HCT116 (cell line): ENCODE results near the gene TRAF3IP1. TPM values are rescaled to one million over a fixed set of nuclear protein-coding genes. Genes with fewer than 3 reads are reported as not detected.

Source experiments
- ATAC-seq: fragments of 200-7000 bp; cut with Tn5 transposase; 2 replicates; pipeline ENCODE4 v1.9.1; 2020; ENCODE audit warnings: mild to moderate bottlenecking, moderate library complexity
- BruUV-seq: library from RNA; stranded (reverse); fragments of 400-500 nt; replicated peaks from 2 replicates; lab custom pipeline; 2021; lab: Mats Ljungman, UMichigan
- CTCF ChIA-PET: fragments of 300-600 bp; sonication (Branson Sonifier 250); formaldehyde crosslinking; loops from one replicate; lab custom pipeline; 2021; ENCODE audit warnings: antibody characterized with exemption; lab: Charles Lee
- POLR2A ChIA-PET: fragments of 300-600, 350-600 bp; sonication (Branson Sonifier 250); formaldehyde crosslinking; loops from one replicate; lab custom pipeline; 2021; ENCODE audit warnings: antibody characterized with exemption; lab: Charles Lee
- RAD21 ChIA-PET, 2 experiments: fragments of 300-600 bp; sonication (Branson Sonifier 250); formaldehyde crosslinking; loops; one replicate each; lab custom pipeline; 2023; ENCODE audit warnings: low total read pairs in 2 of 2; ENCODE audit not compliant: uncharacterized antibody in 2 of 2, unreplicated experiment in 2 of 2, low non-redundant PET in 1 of 2; lab: Charles Lee
- DNase-seq: peaks from one replicate; pipeline ENCODE4 v3.0.0-alpha.2; 2010; ENCODE audit warnings: low read depth, low spot score
- H2AFZ ChIP-seq: fragments of 200-600 bp; shearing (Covaris generic), sonication (generic); 2 replicates; pipeline ENCODE4 v1.6.1; 2017; ENCODE audit warnings: low read depth, mixed run types, mixed read lengths, antibody characterized with exemption, low read length; ENCODE audit not compliant: poor library complexity, severe bottlenecking
- H3K27ac ChIP-seq: 2 replicates; pipeline ENCODE4 v1.5.1; 2012; ENCODE audit warnings: low read depth, low read length
- H3K27me3 ChIP-seq: fragments of 200-600 bp; sonication (generic); 2 replicates; pipeline ENCODE4 v1.6.1; 2016; ENCODE audit warnings: mixed run types, low read length, mixed read lengths; ENCODE audit not compliant: insufficient read depth
- H3K36me3 ChIP-seq, 2 experiments: fragments of 200-500 bp in 1 of 2; fragments of 200-600 bp in 1 of 2; sonication (Bioruptor generic) in 1 of 2; sonication (generic) in 1 of 2; 2 replicates each; pipeline versions ENCODE4 v1.5.1 to v1.6.1; 2014 to 2016; ENCODE audit warnings: low read length in 2 of 2, inconsistent platforms in 1 of 2, mixed read lengths in 1 of 2, mixed run types in 1 of 2; ENCODE audit not compliant: insufficient read depth in 2 of 2, control insufficient read depth in 1 of 2
- H3K4me1 ChIP-seq, 2 experiments: fragments of 200-600 bp in 1 of 2; sonication (generic) in 1 of 2; 2 replicates each; pipeline versions ENCODE4 v1.5.1 to v1.6.1; 2012 to 2017; ENCODE audit warnings: low read length in 2 of 2, inconsistent platforms in 1 of 2, mild to moderate bottlenecking in 1 of 2, mixed read lengths in 1 of 2, mixed run types in 1 of 2, moderate library complexity in 1 of 2; ENCODE audit not compliant: insufficient read depth in 2 of 2, control insufficient read depth in 1 of 2
- H3K4me2 ChIP-seq: fragments of 200-600 bp; sonication (generic); 2 replicates; pipeline ENCODE4 v1.6.1; 2017; ENCODE audit warnings: mixed run types, low read length, mixed read lengths
- H3K4me3 ChIP-seq, 2 experiments: fragments of 200-600 bp in 1 of 2; sonication (generic) in 1 of 2; replicated peaks in 1 of 2; 2 replicates each; pipeline ENCODE4 v1.5.1; 2011 to 2016; ENCODE audit warnings: low read length in 2 of 2, control low read depth in 1 of 2, low read depth in 1 of 2, mild to moderate bottlenecking in 1 of 2, mixed read lengths in 1 of 2, mixed run types in 1 of 2
- H3K79me2 ChIP-seq: fragments of 200-600 bp; sonication (generic); 2 replicates; pipeline ENCODE4 v1.6.1; 2017; ENCODE audit warnings: mild to moderate bottlenecking, mixed run types, low read length, moderate library complexity, mixed read lengths; ENCODE audit not compliant: insufficient read depth
- H3K9ac ChIP-seq: fragments of 200-600 bp; sonication (generic); 2 replicates; pipeline ENCODE4 v1.6.1; 2016; ENCODE audit warnings: low read length, mixed read lengths
- H3K9me2 ChIP-seq: fragments of 200-600 bp; sonication (generic), shearing (Covaris generic); 2 replicates; pipeline ENCODE4 v1.6.1; 2017; ENCODE audit warnings: mixed run types, mild to moderate bottlenecking, moderate library complexity; ENCODE audit not compliant: insufficient read depth
- H3K9me3 ChIP-seq, 2 experiments: fragments of 200-500 bp in 1 of 2; fragments of 200-600 bp in 1 of 2; sonication (Bioruptor generic) in 1 of 2; sonication (generic) in 1 of 2; 2 replicates each; pipeline ENCODE4 v1.6.1; 2014 to 2017; ENCODE audit warnings: low read length in 2 of 2, mixed read lengths in 2 of 2, inconsistent platforms in 1 of 2, low read depth in 1 of 2, mild to moderate bottlenecking in 1 of 2, mixed run types in 1 of 2, moderate library complexity in 1 of 2; ENCODE audit not compliant: control insufficient read depth in 1 of 2, insufficient read depth in 1 of 2
- H4K20me1 ChIP-seq: fragments of 200-600 bp; sonication (generic), shearing (Covaris generic); 2 replicates; pipeline ENCODE4 v1.6.1; 2017; ENCODE audit warnings: mixed run types, mild to moderate bottlenecking, moderate library complexity; ENCODE audit not compliant: insufficient read depth
- EGR1 ChIP-seq: IDR thresholded peaks from 2 replicates; pipeline ENCODE4 v1.6.1; 2012; ENCODE audit warnings: low read depth
- TCF7L2 ChIP-seq: IDR thresholded peaks from 2 replicates; pipeline ENCODE4 v1.7.0; 2011; ENCODE audit warnings: borderline replicate concordance, inconsistent platforms; ENCODE audit not compliant: insufficient read depth, insufficient read length; ENCODE audit errors: extremely low read depth
- YY1 ChIP-seq: IDR thresholded peaks from 2 replicates; pipeline ENCODE4 v1.6.1; 2011; ENCODE audit warnings: low read length, low read depth, moderate library complexity, mild to moderate bottlenecking; ENCODE audit not compliant: insufficient replicate concordance; ENCODE audit errors: extremely low read depth
- intact Hi-C: fragments of 100-400 bp; cut with micrococcal nuclease; formaldehyde crosslinking; loops from 2 replicates; pipeline ENCODE4 v1.10.0; 2022
- total RNA-seq: library from RNA; stranded (reverse); gene quantifications from one replicate; pipeline ENCODE4 v1.2.1, GENCODE V29; 2021; ENCODE audit not compliant: unreplicated experiment
- TF ChIP-seq, protein P1 (sequence below): IDR thresholded peaks from 2 replicates; pipeline ENCODE4 v1.6.1; 2012; ENCODE audit warnings: low read depth
- TF ChIP-seq, protein P2 (sequence below): IDR thresholded peaks from 2 replicates; pipeline ENCODE4 v1.6.1; 2012
- TF ChIP-seq, protein P3 (sequence below): IDR thresholded peaks from 2 replicates; pipeline ENCODE4 v1.6.1; 2012

The TRAF3IP1 gene
- total RNA-seq, 1 experiment from 2014 or later: 19.4 TPM

DNA sequence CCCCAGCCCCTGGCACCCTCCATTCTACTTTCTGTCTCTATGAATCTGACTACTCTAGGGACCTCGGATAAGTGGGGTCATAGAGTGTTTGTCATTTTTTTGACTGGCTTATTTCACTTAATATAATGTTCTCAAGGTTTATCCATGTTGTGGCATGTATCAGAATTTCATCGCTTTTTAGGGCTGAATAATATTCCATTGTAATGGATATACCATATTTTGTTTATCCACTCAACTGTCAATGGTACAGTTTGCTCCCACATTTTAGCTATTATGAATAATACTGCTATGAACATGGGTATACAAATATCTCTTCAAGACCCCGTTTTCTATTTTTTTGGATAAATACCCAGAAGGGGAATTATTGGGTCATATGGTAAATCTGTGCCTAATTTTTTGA is 7.4 kb downstream of the TRAF3IP1 start:
- intact Hi-C loops: no loop called here
- BruUV-seq: no TSS peak

More for the DNA sequence above, 7.4 kb downstream of the TRAF3IP1 start:
- Histone ChIP-seq H3K4me2 (no peak overlapping the region), H3K4me3 (no peak overlapping the region), H3K9me3 (no peaks in the 10 kb centered on the region), H3K4me1 (no peaks in the 10 kb centered on the region), H3K36me3 (peaks cover 3 to 15% of the 10 kb centered on the region in 2 experiments; a peak in 2 of 4 replicates), H3K9ac (no peak overlapping the region), H4K20me1 (no peaks in the 10 kb centered on the region), H3K27ac (no peak overlapping the region), H3K27me3 (no peaks in the 10 kb centered on the region), H3K79me2 (peaks cover 3% of the 10 kb centered on the region; the same call in 1 of the 2 replicates), H3K9me2 (no peaks in the 10 kb centered on the region), H2AFZ (no peak overlapping the region)
- TF ChIP-seq EGR1: no peak
- TF ChIP-seq TCF7L2: no peak
- TF ChIP-seq YY1: no peak
- TF ChIP-seq, protein P1, sequence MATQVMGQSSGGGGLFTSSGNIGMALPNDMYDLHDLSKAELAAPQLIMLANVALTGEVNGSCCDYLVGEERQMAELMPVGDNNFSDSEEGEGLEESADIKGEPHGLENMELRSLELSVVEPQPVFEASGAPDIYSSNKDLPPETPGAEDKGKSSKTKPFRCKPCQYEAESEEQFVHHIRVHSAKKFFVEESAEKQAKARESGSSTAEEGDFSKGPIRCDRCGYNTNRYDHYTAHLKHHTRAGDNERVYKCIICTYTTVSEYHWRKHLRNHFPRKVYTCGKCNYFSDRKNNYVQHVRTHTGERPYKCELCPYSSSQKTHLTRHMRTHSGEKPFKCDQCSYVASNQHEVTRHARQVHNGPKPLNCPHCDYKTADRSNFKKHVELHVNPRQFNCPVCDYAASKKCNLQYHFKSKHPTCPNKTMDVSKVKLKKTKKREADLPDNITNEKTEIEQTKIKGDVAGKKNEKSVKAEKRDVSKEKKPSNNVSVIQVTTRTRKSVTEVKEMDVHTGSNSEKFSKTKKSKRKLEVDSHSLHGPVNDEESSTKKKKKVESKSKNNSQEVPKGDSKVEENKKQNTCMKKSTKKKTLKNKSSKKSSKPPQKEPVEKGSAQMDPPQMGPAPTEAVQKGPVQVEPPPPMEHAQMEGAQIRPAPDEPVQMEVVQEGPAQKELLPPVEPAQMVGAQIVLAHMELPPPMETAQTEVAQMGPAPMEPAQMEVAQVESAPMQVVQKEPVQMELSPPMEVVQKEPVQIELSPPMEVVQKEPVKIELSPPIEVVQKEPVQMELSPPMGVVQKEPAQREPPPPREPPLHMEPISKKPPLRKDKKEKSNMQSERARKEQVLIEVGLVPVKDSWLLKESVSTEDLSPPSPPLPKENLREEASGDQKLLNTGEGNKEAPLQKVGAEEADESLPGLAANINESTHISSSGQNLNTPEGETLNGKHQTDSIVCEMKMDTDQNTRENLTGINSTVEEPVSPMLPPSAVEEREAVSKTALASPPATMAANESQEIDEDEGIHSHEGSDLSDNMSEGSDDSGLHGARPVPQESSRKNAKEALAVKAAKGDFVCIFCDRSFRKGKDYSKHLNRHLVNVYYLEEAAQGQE: no peak
- TF ChIP-seq, protein P2, sequence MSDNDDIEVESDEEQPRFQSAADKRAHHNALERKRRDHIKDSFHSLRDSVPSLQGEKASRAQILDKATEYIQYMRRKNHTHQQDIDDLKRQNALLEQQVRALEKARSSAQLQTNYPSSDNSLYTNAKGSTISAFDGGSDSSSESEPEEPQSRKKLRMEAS: no peak
- TF ChIP-seq, protein P3, sequence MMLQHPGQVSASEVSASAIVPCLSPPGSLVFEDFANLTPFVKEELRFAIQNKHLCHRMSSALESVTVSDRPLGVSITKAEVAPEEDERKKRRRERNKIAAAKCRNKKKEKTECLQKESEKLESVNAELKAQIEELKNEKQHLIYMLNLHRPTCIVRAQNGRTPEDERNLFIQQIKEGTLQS: no peak
- RAD21 ChIA-PET: no interaction called here
- ATAC-seq: no peak
- CTCF ChIA-PET: no interaction called here
- DNase-seq: no peak
- POLR2A ChIA-PET: no interaction called here
